Stimulated activated naive CD8-positive, alpha-beta T cell treated with anti-CD3 and anti-CD28 coated beads, Interleukin-15, Interleukin-2, amounts not matched to agents 100 ng/mL and 50 ng/mL, for 24 hours (primary cell): ENCODE measurements around the gene ZNF605.
"Not testable (repeated sequence)": the region's sequence is repeated elsewhere in the genome, so short reads cannot be mapped to it uniquely, and the experiment has no call there.

Experiments
- H3K27ac Mint-ChIP-seq: one replicate; pipeline ENCODE4 v1.8.0; 2021; ENCODE audit warnings: mild to moderate bottlenecking, mixed read lengths
- H3K27me3 Mint-ChIP-seq: one replicate; pipeline ENCODE4 v1.8.0; 2021; ENCODE audit warnings: mixed read lengths
- H3K36me3 Mint-ChIP-seq: one replicate; pipeline ENCODE4 v1.8.0; 2021; ENCODE audit warnings: low read depth, mixed read lengths
- H3K4me1 Mint-ChIP-seq: one replicate; pipeline ENCODE4 v1.8.0; 2021; ENCODE audit warnings: low read depth, mixed read lengths
- H3K4me3 Mint-ChIP-seq: one replicate; pipeline ENCODE4 v1.8.0; 2021; ENCODE audit warnings: mild to moderate bottlenecking, mixed read lengths
- H3K9me3 Mint-ChIP-seq: one replicate; pipeline ENCODE4 v1.8.0; 2021; ENCODE audit warnings: mixed read lengths

The ZNF605 gene

DNA sequence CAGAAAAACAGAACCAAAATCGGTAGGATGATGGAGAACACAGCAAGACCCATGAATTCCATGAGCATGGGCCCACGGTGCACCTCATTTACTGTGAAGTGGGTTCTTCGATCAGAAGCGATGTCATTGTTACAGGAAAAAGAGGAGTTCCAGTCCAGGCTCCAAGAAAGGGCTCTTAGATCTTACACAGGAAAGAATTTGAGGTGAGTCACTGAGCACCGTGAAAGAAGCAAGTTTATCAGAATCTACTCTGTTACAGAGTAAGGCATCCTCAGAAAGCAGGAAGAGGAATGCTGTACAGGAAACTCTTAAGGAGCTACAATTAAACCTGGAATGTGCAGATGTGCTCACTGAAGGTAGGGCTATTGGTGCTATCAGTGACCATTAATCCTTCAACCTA is 57.1 kb downstream of the ZNF605 start:
- Mint-ChIP-seq H3K27ac (no peak overlapping the region), H3K4me3 (no peak overlapping the region), H3K27me3 (no peaks in the 10 kb centered on the region), H3K36me3 (no peaks in the 10 kb centered on the region), H3K4me1 (peaks cover 3% of the 10 kb centered on the region), H3K9me3 (peaks cover 3% of the 10 kb centered on the region)

DNA sequence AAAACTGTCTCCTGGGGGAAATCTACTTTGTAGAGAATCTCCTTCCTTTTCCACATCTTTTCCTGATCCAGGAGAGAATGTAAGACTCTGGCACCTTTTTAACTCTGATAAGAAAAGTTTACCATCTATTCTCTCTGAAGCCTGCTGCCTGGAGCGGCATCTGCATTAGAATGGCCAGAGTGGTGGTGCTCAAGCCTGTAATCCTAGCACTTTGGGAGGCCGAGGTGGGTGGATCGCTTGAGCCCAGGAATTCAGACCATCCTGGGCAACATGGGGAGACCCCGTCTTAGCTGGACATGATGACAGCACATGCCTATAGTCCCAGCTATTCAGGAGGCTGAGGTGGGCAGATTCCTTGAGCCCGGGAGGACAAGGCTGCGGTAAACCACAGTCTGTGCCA is 67.3 kb downstream of the ZNF605 start:
- no peaks in the 10 kb centered on the region for H3K27me3 Mint-ChIP-seq
- H3K9me3 Mint-ChIP-seq = no peaks in the 10 kb centered on the region
- peak overlapping the region; percentile 84 for H3K27ac Mint-ChIP-seq
- H3K36me3 Mint-ChIP-seq = peaks cover 23% of the 10 kb centered on the region
- peak overlapping the region; percentile 99 for H3K4me3 Mint-ChIP-seq
- peaks cover 25% of the 10 kb centered on the region for H3K4me1 Mint-ChIP-seq

DNA sequence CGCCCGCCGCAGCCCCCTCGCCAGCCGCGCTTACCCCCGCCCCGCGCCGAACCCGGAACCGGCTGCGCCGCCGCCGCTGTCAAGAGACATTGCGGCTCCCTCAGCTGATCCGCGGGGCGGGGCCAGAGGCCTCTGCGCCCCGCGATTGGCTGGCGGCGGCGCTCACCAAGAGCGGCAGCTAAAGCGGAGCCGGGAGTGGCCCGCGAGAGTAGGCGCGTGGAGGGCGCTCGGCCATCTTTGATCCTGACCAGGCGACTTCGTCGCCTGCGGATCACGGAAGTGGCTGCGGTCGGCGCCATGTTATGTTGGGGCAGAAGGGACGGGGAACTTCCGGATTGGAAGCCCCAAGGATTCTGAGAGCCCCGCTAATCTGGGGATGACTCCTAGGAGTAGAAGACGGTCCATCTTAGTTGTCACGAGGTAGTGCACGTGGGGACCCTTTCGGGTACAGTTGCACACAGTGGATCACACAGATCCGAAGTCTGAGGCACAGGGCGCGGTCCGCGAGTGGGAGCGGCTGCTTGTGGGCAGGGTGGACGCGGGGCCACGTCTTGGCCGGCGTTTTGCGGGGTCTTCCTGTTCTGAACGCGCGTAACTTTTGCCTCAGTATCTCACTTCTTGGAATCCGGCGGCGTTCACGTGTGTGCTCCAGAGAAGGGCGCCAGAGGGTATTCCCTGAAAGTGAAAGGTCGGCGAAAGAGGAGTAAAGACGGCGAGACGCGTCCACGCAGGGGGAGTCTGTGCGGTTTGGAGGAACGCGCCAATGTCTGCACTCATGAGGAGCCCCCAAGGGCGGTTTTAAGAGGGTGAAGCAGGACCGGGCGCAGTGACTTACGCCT is 68.4 kb downstream of the ZNF605 start, which contains the start of gene CHFR:
Gene CHFR (minus strand): TSS at position 93 of the 839 bp plus-strand sequence. CDS start 277 bp downstream, outside the sequence.
- Mint-ChIP-seq H3K4me3 (peak within 1 kb of the TSS; percentile 99), H3K27ac (peak within 1 kb of the TSS; percentile 100), H3K9me3 (no peaks in the 10 kb centered on the region), H3K4me1 (peaks cover 25% of the 10 kb centered on the region), H3K27me3 (no peaks in the 10 kb centered on the region), H3K36me3 (peaks cover 30% of the 10 kb centered on the region)

DNA sequence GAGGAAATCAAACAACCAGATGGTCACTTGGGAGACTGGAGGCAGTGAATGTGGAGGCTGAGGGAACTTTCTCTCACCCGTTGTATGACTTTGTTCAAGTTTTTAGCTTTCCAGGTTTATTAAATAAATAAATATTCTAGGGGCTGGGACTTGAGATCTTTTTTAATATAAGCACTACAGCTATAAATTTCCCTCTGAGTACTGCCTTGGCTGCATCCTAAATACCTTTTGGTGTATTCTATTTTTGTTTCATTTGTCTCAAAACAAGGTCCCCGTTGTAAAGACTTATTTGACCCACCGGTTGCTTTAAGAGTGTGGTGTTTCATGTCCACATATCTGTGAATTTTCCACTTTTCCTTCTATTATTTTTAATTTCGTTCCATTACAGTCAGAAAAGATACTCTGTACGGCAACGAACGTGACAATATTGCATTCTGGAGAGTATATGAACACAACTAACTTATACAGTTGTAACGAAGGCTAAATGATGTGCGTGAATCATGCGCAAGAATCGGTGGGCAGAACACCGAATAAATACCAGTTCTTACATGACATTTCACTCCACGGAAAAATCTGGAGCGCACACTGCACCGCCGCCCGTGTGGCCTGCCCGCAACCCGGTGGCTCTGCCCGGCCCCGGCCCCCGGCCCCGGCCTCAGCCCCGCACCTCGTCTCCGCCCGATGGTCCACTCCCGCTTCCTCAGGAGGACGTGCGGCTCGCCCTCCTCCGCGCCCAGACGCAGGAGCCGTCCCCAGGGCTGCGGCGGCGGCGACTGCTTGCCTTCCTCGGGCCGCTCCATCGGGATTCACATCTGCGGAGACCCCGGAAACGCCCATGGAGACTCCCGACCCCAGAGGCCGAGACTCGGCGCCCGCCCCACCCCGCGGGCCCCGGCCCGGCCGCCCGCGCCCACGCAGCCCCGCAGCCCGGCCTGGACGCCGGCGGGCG is 69.3 kb downstream of the ZNF605 start:
- no peaks in the 10 kb centered on the region for H3K27me3 Mint-ChIP-seq
- peak overlapping the region; percentile 99 for H3K4me3 Mint-ChIP-seq
- peaks cover 39% of the 10 kb centered on the region for H3K36me3 Mint-ChIP-seq
- H3K27ac Mint-ChIP-seq = peak overlapping the region; percentile 100
- no peaks in the 10 kb centered on the region for H3K9me3 Mint-ChIP-seq
- peaks cover 34% of the 10 kb centered on the region for H3K4me1 Mint-ChIP-seq

DNA sequence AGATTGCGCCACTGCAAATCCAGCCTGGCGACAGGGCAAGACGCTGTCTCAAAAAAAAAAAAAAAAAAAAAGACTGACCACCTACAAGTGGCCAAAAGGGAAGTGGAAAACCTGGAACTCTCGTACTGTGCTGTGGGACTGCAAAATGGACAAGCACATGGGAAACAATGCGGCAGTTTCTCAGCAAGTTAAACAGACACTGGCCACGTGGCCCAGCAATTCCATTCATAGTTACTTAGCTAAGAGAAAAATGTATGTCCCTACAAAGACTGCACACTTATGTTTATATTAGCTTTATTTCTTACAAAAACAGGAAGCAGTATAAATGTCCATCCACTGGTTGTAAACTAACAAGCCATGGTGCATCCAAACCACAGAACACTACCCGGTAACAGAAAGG is 74.3 kb downstream of the ZNF605 start:
- Mint-ChIP-seq H3K4me3 (no peak overlapping the region), H3K36me3 (peaks cover 53% of the 10 kb centered on the region), H3K9me3 (no peaks in the 10 kb centered on the region), H3K4me1 (peaks cover 33% of the 10 kb centered on the region), H3K27ac (no peak overlapping the region), H3K27me3 (no peaks in the 10 kb centered on the region)

DNA sequence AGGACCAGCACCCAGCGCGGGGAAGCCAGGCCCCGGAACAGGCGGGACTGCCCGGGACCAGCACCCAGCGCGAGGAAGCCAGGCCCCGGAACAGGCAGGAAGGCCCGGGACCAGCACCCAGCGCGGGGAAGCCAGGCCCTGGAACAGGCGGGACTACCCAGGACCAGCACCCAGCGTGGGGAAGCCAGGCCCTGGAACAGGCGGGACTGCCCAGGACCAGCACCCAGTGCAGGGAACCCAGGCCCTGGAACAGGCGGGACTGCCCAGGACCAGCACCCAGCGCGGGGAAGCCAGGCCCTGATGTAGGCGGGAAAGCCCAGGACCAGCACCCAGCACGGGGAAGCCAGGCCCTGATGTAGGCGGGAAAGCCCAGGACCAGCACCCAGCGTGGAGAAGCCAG is 81.5 kb downstream of the ZNF605 start:
- H3K4me1 Mint-ChIP-seq = peaks cover 22% of the 10 kb centered on the region
- not testable (repeated sequence) for H3K27ac Mint-ChIP-seq, H3K9me3 Mint-ChIP-seq, H3K27me3 Mint-ChIP-seq, H3K4me3 Mint-ChIP-seq
- peaks cover 46% of the 10 kb centered on the region for H3K36me3 Mint-ChIP-seq

DNA sequence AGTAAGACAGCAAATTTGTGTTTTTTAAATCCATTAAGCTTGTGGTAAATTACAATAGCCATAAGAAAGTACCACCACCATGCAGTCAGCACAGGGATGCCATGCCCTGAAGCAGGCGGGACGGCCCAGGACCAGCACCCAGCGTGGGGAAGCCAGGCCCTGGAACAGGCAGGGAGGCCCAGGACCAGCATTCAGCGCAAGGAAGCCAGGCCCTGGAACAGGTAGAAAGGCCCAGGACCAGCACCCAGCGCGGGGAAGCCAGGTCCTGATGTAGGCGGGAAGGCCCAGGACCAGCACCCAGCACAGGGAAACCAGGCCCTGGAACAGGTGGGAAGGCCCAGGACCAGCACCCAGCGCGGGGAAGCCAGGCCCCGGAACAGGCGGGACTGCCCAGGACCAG is 81.9 kb downstream of the ZNF605 start:
- no peaks in the 10 kb centered on the region for H3K27me3 Mint-ChIP-seq
- peak overlapping the region; percentile 52 for H3K27ac Mint-ChIP-seq
- no peak overlapping the region for H3K4me3 Mint-ChIP-seq
- H3K9me3 Mint-ChIP-seq = no peaks in the 10 kb centered on the region
- H3K36me3 Mint-ChIP-seq = peaks cover 48% of the 10 kb centered on the region
- H3K4me1 Mint-ChIP-seq = peaks cover 22% of the 10 kb centered on the region

DNA sequence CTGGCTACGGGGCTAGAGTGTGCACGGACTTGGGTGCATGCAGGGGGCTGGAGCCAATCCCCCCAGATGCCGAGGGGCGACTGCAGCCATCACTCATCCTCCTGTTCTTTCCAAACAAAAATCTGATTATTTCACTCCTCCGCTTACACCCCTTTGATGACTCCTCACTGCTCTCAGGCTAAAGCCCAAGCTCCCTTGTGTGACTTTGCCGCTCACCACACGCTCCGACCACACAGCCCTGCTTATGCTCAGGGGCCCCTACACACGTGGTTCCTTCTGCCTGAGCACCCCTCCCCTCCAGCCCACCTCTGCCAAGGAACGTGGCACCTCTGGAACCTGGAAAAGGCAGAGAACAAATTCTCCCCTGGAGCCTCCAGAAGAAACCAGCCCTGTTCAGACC is 82.4 kb downstream of the ZNF605 start:
- Mint-ChIP-seq H3K36me3 (peaks cover 48% of the 10 kb centered on the region), H3K27ac (peak overlapping the region; percentile 52), H3K4me3 (peak overlapping the region; percentile 48), H3K27me3 (no peaks in the 10 kb centered on the region), H3K4me1 (peaks cover 22% of the 10 kb centered on the region), H3K9me3 (no peaks in the 10 kb centered on the region)

DNA sequence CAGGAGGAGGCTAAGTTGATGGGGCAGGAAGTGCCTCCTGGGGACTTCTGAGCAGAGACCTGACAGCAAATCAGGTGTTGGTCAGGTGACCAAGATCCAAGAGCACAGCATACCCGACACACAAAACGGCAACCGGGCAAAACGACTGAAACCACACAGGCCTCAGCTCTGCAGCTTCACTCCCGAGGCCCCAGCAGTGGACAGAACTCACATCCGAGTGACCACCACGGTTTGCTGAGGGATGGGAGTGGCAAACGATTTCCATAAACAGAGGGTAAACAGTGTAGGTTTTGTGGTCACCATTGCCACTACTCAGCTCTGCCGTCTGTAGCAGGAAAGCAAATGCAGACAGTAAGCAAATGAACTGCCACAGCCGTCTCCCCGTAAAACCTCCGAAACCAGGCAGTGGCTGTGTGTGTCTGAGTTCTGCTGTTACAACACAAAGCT is 83.1 kb downstream of the ZNF605 start:
- Mint-ChIP-seq H3K9me3 (no peaks in the 10 kb centered on the region), H3K27ac (peak overlapping the region; percentile 6), H3K4me1 (peaks cover 23% of the 10 kb centered on the region), H3K36me3 (peaks cover 50% of the 10 kb centered on the region), H3K27me3 (no peaks in the 10 kb centered on the region), H3K4me3 (no peak overlapping the region)

DNA sequence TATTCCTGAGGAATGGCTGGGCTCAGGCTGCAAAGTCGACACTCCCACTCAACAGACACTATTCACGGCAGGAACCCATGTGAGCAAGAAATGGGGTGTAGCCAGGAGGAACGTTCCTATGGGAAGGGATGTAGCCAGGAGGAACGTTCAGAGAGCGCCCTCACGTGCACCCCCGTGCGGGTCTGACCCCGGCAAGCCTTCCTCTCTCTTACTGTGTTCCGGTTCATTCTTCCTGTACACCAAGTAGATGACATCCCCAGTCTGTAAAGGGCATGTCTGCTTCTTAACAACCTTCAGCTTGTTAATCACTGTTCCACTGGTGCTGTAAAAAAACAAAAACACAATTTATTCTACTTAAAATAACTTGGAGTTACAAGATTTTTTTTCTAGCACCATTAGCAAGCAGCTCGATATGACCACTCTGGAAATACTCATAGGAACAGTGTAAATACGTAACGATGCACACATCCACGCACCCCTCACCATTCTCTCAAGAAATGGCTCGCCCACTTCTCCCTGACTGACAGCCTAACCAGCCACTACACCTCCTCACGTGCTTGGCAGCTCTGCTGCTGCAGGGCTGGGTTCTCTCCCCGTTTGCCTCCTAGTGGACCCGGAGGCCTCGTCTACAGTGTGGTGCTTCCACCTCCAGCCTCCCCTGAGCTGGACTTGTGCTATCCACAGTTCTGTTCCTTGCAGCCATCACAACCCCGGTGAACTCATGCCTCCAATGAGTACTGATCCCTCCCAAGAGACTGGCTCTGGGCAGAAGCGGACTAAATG is 83.8 kb downstream of the ZNF605 start:
- Mint-ChIP-seq H3K27ac (peak overlapping the region; percentile 6), H3K4me3 (no peak overlapping the region), H3K9me3 (no peaks in the 10 kb centered on the region), H3K4me1 (peaks cover 28% of the 10 kb centered on the region), H3K27me3 (no peaks in the 10 kb centered on the region), H3K36me3 (peaks cover 53% of the 10 kb centered on the region)

DNA sequence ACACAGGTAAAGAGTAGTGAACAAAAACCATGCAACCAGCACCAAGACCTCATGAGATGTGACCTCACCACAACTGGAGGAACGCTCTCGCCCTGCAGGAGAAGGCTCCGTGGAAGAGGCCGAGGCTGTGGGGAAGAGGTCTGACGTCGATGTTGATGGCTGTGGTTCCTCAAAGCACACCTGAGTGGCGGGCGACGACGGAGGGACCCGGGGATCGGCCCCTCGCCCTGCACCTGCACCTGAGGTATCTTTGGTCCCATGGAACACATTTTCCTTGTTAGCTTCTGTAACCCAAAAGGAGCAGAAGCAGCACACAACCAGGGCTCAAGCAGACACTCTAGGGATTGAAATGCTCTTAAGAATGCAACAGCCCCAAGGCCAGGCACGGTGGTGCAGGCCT is 86.6 kb downstream of the ZNF605 start:
- peaks cover 34% of the 10 kb centered on the region for H3K4me1 Mint-ChIP-seq
- no peak overlapping the region for H3K4me3 Mint-ChIP-seq
- H3K9me3 Mint-ChIP-seq = no peaks in the 10 kb centered on the region
- H3K36me3 Mint-ChIP-seq = peaks cover 45% of the 10 kb centered on the region
- H3K27ac Mint-ChIP-seq = no peak overlapping the region
- no peaks in the 10 kb centered on the region for H3K27me3 Mint-ChIP-seq
